ENCODE results near the gene PFN2.
"Not testable (repeated sequence)": the region's sequence is repeated elsewhere in the genome, so short reads cannot be mapped to it uniquely, and the experiment has no call there.

Gene PFN2

DNA sequence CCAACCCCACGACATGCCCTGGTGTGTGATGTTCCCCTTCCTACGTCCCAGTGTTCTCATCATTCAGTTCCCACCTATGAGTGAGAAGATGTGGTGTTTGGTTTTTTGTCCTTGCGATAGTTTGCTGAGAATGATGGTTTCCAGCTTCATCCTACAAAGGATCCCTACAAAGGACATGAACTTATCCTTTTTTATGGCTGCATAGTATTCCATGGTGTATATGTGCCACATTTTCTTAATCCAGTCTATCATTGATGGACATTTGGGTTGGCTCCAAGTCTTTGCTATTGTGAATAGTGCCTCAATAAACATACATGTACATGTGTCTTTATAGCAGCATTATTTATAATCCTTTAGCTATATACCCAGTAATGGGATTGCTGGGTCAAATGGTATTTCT is 26.7 kb downstream of the PFN2 start:
- H3K9ac ChIP-seq (ENCODE audit: low read length); H3K4me3 ChIP-seq (ENCODE audit: low read depth, low read length); H3K27ac ChIP-seq (ENCODE audit: low read depth, low read length); H3K27me3 ChIP-seq (ENCODE audit: control insufficient read depth, insufficient read depth, low read length); H3K4me1 ChIP-seq (ENCODE audit: control insufficient read depth, insufficient read depth, low read length): not testable (repeated sequence)
- Histone ChIP-seq H3K36me3 (ENCODE audit: control insufficient read depth, insufficient read depth, low read length) (peaks cover 12% of the 10 kb centered on the region; the same call in 1 of the 2 replicates), H3K9me3 (ENCODE audit: control insufficient read depth, insufficient read depth, low read depth, low read length) (peaks cover 38% of the 10 kb centered on the region; the same call in 1 of the 2 replicates)

DNA sequence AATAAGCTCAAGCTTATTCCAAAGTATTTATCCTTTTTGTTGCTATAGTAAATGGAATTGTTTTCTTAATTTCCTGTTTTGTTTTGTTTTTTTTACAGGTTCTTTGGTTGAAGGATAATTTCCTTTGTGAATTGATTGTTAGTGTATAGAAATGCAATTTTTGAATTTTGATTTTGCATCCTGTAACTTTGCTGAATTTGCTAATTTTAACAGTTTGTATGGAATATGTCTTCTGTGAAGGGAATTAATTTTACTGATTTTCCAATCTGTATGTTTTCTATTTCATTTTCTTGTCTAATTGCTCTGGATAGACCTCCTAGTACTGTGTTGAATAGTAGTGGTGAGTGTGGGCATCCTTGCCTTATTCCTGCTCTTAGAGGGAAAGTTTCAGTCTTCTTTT is 28.3 kb downstream of the PFN2 start:
- Histone ChIP-seq H3K27me3 (ENCODE audit: control insufficient read depth, insufficient read depth, low read length) (no peaks in the 10 kb centered on the region), H3K4me3 (ENCODE audit: low read depth, low read length) (no peak overlapping the region), H3K4me1 (ENCODE audit: control insufficient read depth, insufficient read depth, low read length) (no peaks in the 10 kb centered on the region)

DNA sequence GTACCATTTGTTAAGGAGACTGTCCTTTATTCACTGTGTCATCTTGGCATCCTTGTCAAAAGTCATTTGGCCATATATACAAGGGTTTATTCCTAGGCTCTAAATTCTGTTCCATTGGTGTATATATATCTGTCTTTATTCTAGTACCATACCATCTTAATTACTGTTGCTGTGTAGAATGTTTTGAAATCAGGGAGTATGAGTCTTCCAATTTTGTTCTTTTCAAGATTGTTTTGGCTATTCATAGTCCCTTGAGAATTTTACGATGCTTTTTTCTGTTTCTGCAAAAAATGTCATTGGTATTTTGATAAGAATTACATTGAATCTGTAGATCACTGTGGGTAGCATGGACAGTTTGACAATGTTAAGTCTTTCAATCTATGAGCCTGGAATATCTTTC is 28.7 kb downstream of the PFN2 start:
- H3K4me3 ChIP-seq (ENCODE audit: low read depth, low read length) = no peak overlapping the region
- H3K9me3 ChIP-seq (ENCODE audit: control insufficient read depth, insufficient read depth, low read depth, low read length) = peaks cover 30% of the 10 kb centered on the region; the same call in 1 of the 2 replicates
- no peak overlapping the region for H3K27ac ChIP-seq (ENCODE audit: low read depth, low read length)
- no peaks in the 10 kb centered on the region for H3K4me1 ChIP-seq (ENCODE audit: control insufficient read depth, insufficient read depth, low read length)
- no peak overlapping the region for H3K9ac ChIP-seq (ENCODE audit: low read length)
- H3K36me3 ChIP-seq (ENCODE audit: control insufficient read depth, insufficient read depth, low read length) = peaks cover 5% of the 10 kb centered on the region; the same call in 1 of the 2 replicates
- no peaks in the 10 kb centered on the region for H3K27me3 ChIP-seq (ENCODE audit: control insufficient read depth, insufficient read depth, low read length)

More for the DNA sequence above, 28.3 kb downstream of the PFN2 start:
- H3K36me3 ChIP-seq (ENCODE audit: control insufficient read depth, insufficient read depth, low read length) = peaks cover 6% of the 10 kb centered on the region; the same call in 1 of the 2 replicates
- peaks cover 34% of the 10 kb centered on the region; the same call in 1 of the 2 replicates for H3K9me3 ChIP-seq (ENCODE audit: control insufficient read depth, insufficient read depth, low read depth, low read length)
- no peak overlapping the region for H3K9ac ChIP-seq (ENCODE audit: low read length)
- H3K27ac ChIP-seq (ENCODE audit: low read depth, low read length) = no peak overlapping the region

DNA sequence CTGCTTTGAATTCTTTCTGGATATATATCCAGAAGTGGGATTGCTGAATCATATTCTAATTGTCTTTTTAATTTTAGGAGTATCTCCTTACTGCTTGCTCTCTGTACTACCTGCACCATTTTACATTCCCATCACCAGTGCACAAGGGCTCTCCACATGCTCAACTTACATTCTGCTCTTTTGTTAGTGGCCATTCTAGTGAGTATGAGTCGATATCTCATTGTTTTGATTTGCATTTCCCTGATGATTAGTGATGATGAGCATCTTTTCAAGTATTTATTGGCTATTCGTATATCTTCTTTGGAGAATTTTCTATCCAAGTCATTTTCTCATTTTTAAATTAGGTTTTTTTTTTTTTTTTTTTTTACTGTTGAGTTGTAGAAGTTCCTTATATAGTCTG is 29.5 kb downstream of the PFN2 start:
- H3K9me3 ChIP-seq (ENCODE audit: control insufficient read depth, insufficient read depth, low read depth, low read length) = peaks cover 22% of the 10 kb centered on the region; the same call in 1 of the 2 replicates
- H3K36me3 ChIP-seq (ENCODE audit: control insufficient read depth, insufficient read depth, low read length) = peaks cover 4% of the 10 kb centered on the region; the same call in 1 of the 2 replicates
- no peak overlapping the region for H3K9ac ChIP-seq (ENCODE audit: low read length)
- H3K4me3 ChIP-seq (ENCODE audit: low read depth, low read length) = no peak overlapping the region
- H3K27me3 ChIP-seq (ENCODE audit: control insufficient read depth, insufficient read depth, low read length) = no peaks in the 10 kb centered on the region
- no peak overlapping the region for H3K27ac ChIP-seq (ENCODE audit: low read depth, low read length)
- no peaks in the 10 kb centered on the region for H3K4me1 ChIP-seq (ENCODE audit: control insufficient read depth, insufficient read depth, low read length)

DNA sequence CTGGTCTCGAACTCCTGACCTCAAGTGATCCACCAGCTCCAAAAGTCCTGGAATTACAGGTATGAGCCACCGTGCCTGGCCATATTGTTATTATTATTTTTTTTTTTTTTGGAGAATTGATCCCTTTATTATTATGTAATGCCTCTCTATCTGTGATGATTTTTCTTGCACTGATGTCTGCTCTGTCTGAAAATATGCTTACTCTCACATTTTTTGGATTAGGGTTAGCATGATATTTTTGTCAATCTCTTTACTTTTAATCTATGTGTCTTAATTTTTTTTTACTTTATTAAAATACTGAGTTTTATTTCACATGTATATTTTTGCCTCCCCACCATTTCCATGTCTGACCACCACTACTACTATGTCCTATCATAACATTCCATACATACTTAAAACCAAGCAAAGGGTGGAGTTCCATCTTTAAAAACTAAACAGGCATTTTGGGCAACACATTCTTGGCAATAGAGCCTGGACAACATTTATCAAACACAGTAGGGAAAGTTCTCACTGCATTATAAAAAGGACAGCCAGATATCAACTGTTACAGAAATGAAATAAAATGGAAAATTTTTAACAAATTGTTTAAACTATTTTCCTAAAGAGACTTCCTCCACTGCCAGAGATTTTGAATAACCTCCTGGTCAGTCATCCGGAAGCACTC is 32.2 kb downstream of the PFN2 start:
- not testable (repeated sequence) for H3K36me3 ChIP-seq (ENCODE audit: control insufficient read depth, insufficient read depth, low read length); H3K9ac ChIP-seq (ENCODE audit: low read length); H3K4me1 ChIP-seq (ENCODE audit: control insufficient read depth, insufficient read depth, low read length); H3K4me3 ChIP-seq (ENCODE audit: low read depth, low read length); H3K27me3 ChIP-seq (ENCODE audit: control insufficient read depth, insufficient read depth, low read length); H3K27ac ChIP-seq (ENCODE audit: low read depth, low read length)
- peaks cover 12% of the 10 kb centered on the region; the same call in 1 of the 2 replicates for H3K9me3 ChIP-seq (ENCODE audit: control insufficient read depth, insufficient read depth, low read depth, low read length)

DNA sequence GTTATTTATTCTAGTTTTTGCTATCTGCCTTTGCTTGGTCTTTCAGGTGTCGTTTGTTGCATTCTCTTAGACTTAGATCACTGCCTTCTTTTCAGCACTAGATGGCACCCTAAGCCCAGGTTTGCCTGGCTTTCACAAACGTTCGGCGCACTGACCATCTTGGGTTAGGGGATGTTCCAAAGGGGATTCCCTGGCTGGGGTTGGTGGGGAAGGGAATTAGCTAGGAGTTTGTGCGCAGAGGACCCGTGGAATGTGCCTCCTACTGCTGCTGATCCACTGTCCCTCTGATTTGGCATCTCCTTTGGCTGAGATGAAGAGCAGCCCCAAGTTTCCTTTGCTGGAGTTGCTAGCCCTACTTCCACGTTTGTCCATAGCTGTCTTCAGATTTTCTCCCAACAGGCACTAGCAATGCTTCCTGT is 33.9 kb downstream of the PFN2 start:
- H3K9me3 ChIP-seq (ENCODE audit: control insufficient read depth, insufficient read depth, low read depth, low read length) = peaks cover 19% of the 10 kb centered on the region
- H3K9ac ChIP-seq (ENCODE audit: low read length) = no peak overlapping the region
- H3K4me3 ChIP-seq (ENCODE audit: low read depth, low read length) = no peak overlapping the region
- no peak overlapping the region for H3K27ac ChIP-seq (ENCODE audit: low read depth, low read length)
- H3K4me1 ChIP-seq (ENCODE audit: control insufficient read depth, insufficient read depth, low read length) = no peaks in the 10 kb centered on the region
- peaks cover 13% of the 10 kb centered on the region for H3K36me3 ChIP-seq (ENCODE audit: control insufficient read depth, insufficient read depth, low read length)
- no peaks in the 10 kb centered on the region for H3K27me3 ChIP-seq (ENCODE audit: control insufficient read depth, insufficient read depth, low read length)

DNA sequence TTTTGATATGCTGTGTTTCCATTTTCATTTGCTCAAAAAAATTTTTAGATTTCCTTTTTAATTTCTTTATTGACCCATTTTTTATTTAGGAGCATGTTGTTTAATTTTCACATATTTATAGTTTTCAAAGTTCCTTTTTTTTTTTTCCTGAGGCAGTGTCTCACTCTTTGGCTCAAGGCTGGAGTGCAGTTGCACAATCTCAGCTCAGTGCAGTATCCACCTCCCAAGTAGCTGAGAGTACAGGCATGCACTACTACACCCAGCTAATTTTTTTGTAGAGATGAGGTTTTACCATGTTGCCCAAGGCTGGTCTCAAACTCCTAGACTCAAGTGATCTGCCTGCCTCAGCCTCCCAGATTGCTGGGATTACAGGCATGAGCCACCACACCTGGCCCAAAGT is 36.2 kb downstream of the PFN2 start:
- H3K36me3 ChIP-seq (ENCODE audit: control insufficient read depth, insufficient read depth, low read length) = peaks cover 10% of the 10 kb centered on the region
- peaks cover 29% of the 10 kb centered on the region for H3K9me3 ChIP-seq (ENCODE audit: control insufficient read depth, insufficient read depth, low read depth, low read length)
- no peak overlapping the region for H3K27ac ChIP-seq (ENCODE audit: low read depth, low read length)
- no peak overlapping the region for H3K9ac ChIP-seq (ENCODE audit: low read length)
- H3K4me1 ChIP-seq (ENCODE audit: control insufficient read depth, insufficient read depth, low read length) = no peaks in the 10 kb centered on the region
- H3K4me3 ChIP-seq (ENCODE audit: low read depth, low read length) = no peak overlapping the region
- no peaks in the 10 kb centered on the region for H3K27me3 ChIP-seq (ENCODE audit: control insufficient read depth, insufficient read depth, low read length)

DNA sequence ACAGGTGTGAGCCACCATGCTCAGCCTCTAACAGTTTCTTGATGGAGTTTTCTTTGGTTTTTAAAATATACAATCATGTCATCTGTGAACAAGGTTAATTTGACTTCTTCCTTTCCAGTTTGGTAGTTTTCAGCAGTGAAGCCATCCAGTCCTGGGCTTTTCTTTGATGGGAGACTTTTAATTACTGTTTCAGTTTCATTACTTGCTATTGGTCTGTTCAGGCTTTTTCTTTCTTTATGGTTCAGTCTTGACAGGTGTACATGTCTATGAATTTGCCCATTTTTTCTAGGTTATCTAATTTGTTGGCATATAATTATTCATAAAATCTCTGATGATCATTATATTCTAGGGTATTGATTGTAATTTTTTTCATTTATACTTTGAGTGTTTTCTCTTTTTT is 36.8 kb downstream of the PFN2 start:
- Histone ChIP-seq H3K9me3 (ENCODE audit: control insufficient read depth, insufficient read depth, low read depth, low read length) (peaks cover 30% of the 10 kb centered on the region), H3K27me3 (ENCODE audit: control insufficient read depth, insufficient read depth, low read length) (no peaks in the 10 kb centered on the region), H3K4me1 (ENCODE audit: control insufficient read depth, insufficient read depth, low read length) (no peaks in the 10 kb centered on the region), H3K36me3 (ENCODE audit: control insufficient read depth, insufficient read depth, low read length) (peaks cover 13% of the 10 kb centered on the region), H3K4me3 (ENCODE audit: low read depth, low read length) (no peak overlapping the region), H3K27ac (ENCODE audit: low read depth, low read length) (no peak overlapping the region), H3K9ac (ENCODE audit: low read length) (no peak overlapping the region)

DNA sequence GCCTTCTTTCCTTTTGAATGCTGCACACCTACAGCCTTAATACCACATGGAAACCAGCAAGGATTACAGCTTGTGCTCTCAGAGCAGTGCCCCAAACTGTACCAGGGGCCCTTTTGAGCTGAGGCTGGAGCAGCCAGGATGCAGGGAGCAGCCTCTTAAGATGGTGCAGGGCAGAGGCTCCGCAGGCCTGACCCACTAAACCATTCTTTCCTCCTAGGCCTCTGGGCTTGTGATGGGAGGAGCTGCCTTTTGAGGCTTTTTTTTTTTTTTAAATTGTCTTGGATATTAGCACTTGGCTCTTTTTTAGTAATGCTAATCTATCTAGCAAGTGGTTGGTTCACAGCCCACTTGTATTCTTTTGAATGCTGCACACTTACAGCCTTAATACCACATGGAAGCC is 37.7 kb downstream of the PFN2 start:
- H3K36me3 ChIP-seq (ENCODE audit: control insufficient read depth, insufficient read depth, low read length) = peaks cover 13% of the 10 kb centered on the region
- H3K9me3 ChIP-seq (ENCODE audit: control insufficient read depth, insufficient read depth, low read depth, low read length) = peaks cover 29% of the 10 kb centered on the region
- H3K9ac ChIP-seq (ENCODE audit: low read length) = no peak overlapping the region
- H3K4me3 ChIP-seq (ENCODE audit: low read depth, low read length) = no peak overlapping the region
- no peaks in the 10 kb centered on the region for H3K27me3 ChIP-seq (ENCODE audit: control insufficient read depth, insufficient read depth, low read length)
- H3K4me1 ChIP-seq (ENCODE audit: control insufficient read depth, insufficient read depth, low read length) = no peaks in the 10 kb centered on the region
- no peak overlapping the region for H3K27ac ChIP-seq (ENCODE audit: low read depth, low read length)

DNA sequence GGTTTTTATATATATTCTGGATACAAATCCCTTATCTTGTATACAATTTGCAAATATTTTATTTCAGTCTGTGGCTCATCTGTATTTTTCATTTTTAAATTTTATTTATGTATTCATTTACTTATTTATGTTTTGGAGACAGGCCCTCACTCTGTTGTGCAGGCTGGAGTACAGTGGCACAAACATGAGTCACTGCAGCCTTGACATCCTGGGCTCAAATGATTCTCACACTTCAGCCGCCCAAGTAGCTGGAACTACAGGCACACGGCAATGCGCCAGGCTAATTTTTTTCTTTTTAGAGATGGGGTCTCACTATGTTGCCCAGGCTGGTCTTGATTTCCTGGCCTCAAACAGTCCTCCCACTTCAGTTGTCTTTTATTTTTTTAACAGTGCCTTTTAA is 50.6 kb downstream of the PFN2 start:
- Histone ChIP-seq H3K27me3 (ENCODE audit: control insufficient read depth, insufficient read depth, low read length) (no peaks in the 10 kb centered on the region), H3K4me3 (ENCODE audit: low read depth, low read length) (no peak overlapping the region), H3K36me3 (ENCODE audit: control insufficient read depth, insufficient read depth, low read length) (peaks cover 5% of the 10 kb centered on the region; the same call in 1 of the 2 replicates), H3K4me1 (ENCODE audit: control insufficient read depth, insufficient read depth, low read length) (no peaks in the 10 kb centered on the region), H3K27ac (ENCODE audit: low read depth, low read length) (no peak overlapping the region), H3K9me3 (ENCODE audit: control insufficient read depth, insufficient read depth, low read depth, low read length) (no peaks in the 10 kb centered on the region), H3K9ac (ENCODE audit: low read length) (no peak overlapping the region)

DNA sequence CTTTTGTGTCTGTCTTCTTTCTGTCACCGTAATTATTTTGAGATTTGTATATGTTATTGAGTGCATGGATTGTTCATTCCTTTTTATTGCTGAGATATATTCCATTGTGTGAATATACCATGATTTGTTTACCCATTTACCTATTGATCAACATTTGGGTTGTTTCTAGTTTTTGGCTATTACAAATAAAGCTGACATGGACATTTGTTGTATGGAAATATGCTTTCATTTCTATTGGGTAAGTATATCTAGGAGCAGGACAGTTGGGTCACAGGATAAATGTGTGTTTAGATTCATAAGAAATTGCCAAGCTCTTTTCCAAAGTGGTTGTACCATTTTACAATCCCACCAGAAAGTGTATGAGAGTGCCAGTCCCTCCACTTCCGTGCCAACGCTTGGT is 51.2 kb downstream of the PFN2 start:
- Histone ChIP-seq H3K9ac (ENCODE audit: low read length) (no peak overlapping the region), H3K4me1 (ENCODE audit: control insufficient read depth, insufficient read depth, low read length) (no peaks in the 10 kb centered on the region), H3K27ac (ENCODE audit: low read depth, low read length) (no peak overlapping the region), H3K27me3 (ENCODE audit: control insufficient read depth, insufficient read depth, low read length) (no peaks in the 10 kb centered on the region), H3K4me3 (ENCODE audit: low read depth, low read length) (no peak overlapping the region), H3K9me3 (ENCODE audit: control insufficient read depth, insufficient read depth, low read depth, low read length) (no peaks in the 10 kb centered on the region), H3K36me3 (ENCODE audit: control insufficient read depth, insufficient read depth, low read length) (peaks cover 5% of the 10 kb centered on the region; the same call in 1 of the 2 replicates)

All from HUES6 (cell line).